ENCODE measurements around the gene EEF1A1. TPM values are rescaled to one million over a fixed set of nuclear protein-coding genes. Genes with fewer than 3 reads are reported as not detected.
"Not testable (repeated sequence)": the region's sequence is repeated elsewhere in the genome, so short reads cannot be mapped to it uniquely, and the experiment has no call there.

Gene EEF1A1
- total RNA-seq (2014; rRNA removed; shearing (Covaris generic)), result 14,252 and 14,593 TPM in 2 replicates

DNA sequence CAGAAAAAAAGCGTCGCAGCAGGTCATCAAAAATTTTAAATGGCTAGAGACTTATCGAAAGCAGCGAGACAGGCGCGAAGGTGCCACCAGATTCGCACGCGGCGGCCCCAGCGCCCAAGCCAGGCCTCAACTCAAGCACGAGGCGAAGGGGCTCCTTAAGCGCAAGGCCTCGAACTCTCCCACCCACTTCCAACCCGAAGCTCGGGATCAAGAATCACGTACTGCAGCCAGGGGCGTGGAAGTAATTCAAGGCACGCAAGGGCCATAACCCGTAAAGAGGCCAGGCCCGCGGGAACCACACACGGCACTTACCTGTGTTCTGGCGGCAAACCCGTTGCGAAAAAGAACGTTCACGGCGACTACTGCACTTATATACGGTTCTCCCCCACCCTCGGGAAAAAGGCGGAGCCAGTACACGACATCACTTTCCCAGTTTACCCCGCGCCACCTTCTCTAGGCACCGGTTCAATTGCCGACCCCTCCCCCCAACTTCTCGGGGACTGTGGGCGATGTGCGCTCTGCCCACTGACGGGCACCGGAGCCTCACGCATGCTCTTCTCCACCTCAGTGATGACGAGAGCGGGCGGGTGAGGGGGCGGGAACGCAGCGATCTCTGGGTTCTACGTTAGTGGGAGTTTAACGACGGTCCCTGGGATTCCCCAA, at the start of gene EEF1A1:
EEF1A1 (minus strand) TSS at position 345 of the 663 bp plus-strand sequence. CDS start 1,006 bp downstream, outside the sequence.
- Histone ChIP-seq H3K4me3 (peak within 1 kb of the TSS; percentile 95), H3K27ac (peak within 1 kb of the TSS; percentile 97), H3K27me3 (no peaks in the 10 kb centered on the region), H3K4me1 (peaks cover 4% of the 10 kb centered on the region; the same call in 1 of the 2 replicates), H3K36me3 (peaks cover 48% of the 10 kb centered on the region), H3K9me3 (replicated peaks) (no peaks in the 10 kb centered on the region)
- DNase-seq, result peak; percentile 99 to 100

DNA sequence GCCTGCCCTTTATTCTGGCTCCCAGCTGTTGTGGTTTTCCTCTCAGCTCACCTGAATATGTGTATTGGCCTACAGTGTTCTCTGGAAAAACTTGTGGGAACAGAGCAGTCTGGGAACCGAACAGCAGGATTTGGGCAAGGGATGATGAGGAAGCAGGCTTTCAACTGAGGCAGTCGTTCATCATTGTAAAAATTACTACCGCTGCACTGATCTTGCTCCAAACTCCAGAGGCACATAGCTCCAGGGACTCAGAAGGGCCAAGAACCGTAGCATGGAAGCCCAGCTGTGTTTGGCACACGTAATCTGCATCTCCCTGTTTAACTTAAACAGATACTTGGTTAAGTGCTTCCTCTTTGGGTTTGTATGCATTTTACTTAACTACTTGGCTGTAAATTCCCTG, 48.3 kb upstream of the EEF1A1 start:
- no peak for DNase-seq
- H3K9me3 ChIP-seq (replicated peaks), result no peaks in the 10 kb centered on the region
- H3K27me3 ChIP-seq, result no peaks in the 10 kb centered on the region
- H3K4me1 ChIP-seq, result peaks cover 15% of the 10 kb centered on the region
- H3K27ac ChIP-seq, result no peak overlapping the region
- H3K4me3 ChIP-seq, result no peak overlapping the region
- no peaks in the 10 kb centered on the region for H3K36me3 ChIP-seq

DNA sequence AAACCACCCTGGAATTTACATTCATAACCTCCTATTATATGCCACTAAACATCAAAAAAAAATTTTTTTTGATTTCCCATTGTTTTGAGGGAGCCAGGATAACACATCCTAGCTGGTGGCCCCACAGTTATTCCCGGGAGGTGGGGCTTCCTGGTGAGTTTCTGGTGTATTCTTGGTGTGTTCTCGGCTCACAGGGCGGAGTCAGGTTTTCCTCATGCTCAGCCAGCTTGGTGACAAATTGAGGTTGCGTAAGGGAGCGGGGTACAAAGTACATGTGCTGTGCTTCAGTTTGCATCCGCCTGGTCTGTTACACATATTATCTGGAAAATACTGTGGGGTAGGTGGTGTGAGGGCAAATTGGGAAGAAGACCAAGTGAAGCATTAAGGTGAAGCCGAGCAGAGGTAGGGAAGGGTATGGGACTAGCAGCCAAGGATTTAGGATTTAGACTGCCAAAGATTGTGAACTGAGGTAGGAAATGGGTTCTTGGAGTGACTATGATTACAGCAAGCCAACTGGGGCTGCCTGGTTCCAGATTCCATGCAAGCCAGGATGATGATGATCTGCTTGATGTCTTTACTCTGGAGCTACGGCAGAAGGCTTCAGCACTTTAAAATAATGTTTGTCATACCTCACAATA, 46.2 kb upstream of the EEF1A1 start:
- no peaks in the 10 kb centered on the region for H3K27me3 ChIP-seq
- no peaks in the 10 kb centered on the region for H3K9me3 ChIP-seq (replicated peaks)
- DNase-seq, result no peak
- H3K4me3 ChIP-seq, result no peak overlapping the region
- peaks cover 15% of the 10 kb centered on the region for H3K4me1 ChIP-seq
- no peak overlapping the region for H3K27ac ChIP-seq
- no peaks in the 10 kb centered on the region for H3K36me3 ChIP-seq

DNA sequence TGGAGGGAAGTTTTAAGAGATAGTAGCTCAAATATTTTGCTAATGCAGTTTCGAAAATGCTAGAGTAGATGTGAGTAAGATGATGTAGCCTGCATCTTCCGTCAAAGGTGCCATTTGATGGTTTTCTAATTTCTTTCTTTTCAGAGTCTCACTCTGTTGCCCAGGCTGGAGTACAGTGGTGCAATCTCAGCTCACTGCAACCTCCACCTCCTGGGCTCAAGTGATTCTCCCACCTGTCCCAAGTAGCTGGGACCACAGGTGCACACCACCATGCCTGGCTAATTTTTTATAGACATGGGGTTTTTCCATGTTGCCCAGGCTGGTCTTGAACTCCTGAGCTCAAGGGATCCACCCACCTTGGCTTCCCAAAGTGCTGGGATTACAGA, 45.6 kb upstream of the EEF1A1 start:
- H3K9me3 ChIP-seq (replicated peaks); H3K4me3 ChIP-seq; H3K27me3 ChIP-seq; DNase-seq; H3K36me3 ChIP-seq: not testable (repeated sequence)
- Histone ChIP-seq H3K4me1 (peaks cover 15% of the 10 kb centered on the region), H3K27ac (peak overlapping the region; percentile 16; the same call in 1 of the 2 replicates)

DNA sequence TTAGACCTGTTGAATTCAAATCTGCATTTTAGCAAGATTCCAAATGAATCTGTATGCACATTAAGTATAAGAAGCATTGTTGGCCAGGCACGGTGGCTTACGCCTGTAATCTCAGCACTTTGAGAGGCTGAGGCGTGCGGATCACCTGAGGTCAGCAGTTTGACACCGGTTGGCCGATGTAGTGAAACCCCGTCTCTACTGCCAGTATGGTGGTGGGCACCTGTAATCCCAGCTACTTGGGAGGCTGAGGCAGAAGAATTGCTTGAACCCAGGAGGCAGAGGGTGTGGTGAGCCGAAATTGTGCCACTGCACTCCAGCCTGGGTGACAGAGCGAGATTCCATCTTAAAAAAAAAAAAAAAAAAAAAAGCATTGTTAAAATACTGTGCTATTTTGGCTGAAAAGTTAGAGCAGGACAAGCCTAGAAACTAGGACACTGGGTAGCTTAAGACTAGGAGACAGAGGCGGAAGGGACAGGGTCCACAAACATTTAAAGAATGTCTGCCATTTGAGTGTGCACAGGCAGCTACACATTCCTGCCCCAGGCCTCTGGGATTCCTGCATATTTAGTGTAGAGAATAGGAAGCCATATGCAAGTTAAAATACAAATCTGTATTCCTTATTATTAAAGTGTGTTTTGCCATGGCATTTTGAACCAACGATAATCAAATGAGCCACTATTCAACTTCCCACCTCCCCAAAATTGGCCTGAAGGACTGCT, 45.1 kb upstream of the EEF1A1 start:
- Histone ChIP-seq H3K27ac (peak overlapping the region; percentile 31), H3K27me3 (no peaks in the 10 kb centered on the region), H3K9me3 (replicated peaks) (no peaks in the 10 kb centered on the region), H3K4me3 (no peak overlapping the region), H3K4me1 (peaks cover 15% of the 10 kb centered on the region), H3K36me3 (no peaks in the 10 kb centered on the region)
- peak; percentile 29 to 51 for DNase-seq

DNA sequence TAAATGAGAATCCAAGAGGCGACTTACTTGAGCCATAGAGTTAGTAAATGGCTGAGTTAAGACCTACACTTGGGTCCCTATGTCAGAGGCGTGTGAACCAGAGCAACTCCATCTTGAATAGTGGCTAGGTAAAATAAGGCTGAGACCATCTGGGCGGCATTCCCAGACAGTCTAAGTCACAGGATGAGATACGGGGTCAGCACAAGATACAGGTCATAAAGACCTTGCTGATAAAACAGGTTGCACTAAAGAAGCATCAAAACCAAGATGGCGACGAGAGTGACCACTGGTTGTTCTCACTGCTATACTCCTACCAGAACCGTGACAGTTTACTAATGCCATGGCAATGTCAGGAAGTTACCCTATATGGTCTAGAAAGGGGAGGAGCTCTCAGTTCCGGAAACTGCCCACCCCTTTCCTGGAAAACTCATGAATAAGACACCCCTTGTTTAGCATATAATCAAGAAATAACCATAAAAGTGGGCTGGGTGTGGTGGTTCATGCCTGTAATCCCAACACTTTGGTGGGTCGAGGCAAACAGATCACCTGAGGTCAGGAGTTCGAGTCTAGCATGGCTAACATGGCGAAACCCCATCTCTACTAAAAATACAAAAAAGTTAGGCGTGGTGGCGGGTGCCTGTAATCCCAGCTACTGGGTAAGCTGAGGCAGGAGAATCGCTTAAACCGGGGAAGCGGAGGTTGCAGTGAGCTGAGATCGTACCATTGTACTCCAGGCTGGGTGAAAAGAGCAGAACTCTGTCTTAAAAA, 43.9 kb upstream of the EEF1A1 start:
- Histone ChIP-seq H3K4me1 (peaks cover 15% of the 10 kb centered on the region), H3K27ac (no peak overlapping the region), H3K9me3 (replicated peaks) (no peaks in the 10 kb centered on the region), H3K36me3 (no peaks in the 10 kb centered on the region), H3K4me3 (no peak overlapping the region), H3K27me3 (no peaks in the 10 kb centered on the region)
- no peak for DNase-seq

DNA sequence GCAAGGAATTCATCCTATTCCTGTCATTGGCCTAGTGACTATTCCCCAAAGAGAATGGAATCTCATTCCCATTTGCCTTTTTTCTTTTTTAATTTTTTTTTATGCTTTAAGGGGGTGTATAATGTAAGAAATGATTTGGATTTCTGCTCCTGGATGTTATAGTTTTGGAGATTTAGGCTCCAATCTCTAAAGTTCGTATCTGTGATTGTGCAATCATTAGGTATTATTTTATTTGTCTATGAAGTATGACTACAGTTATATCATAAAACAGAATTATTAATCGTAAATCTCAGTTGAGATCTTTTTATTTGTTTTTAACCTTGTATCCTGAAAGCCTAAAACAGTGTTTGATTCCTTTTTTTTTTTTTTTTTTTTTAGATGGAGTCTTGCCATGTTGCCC, 41.7 kb upstream of the EEF1A1 start:
- Histone ChIP-seq H3K4me3 (no peak overlapping the region), H3K36me3 (no peaks in the 10 kb centered on the region), H3K9me3 (replicated peaks) (no peaks in the 10 kb centered on the region), H3K4me1 (peaks cover 15% of the 10 kb centered on the region), H3K27ac (no peak overlapping the region), H3K27me3 (no peaks in the 10 kb centered on the region)
- DNase-seq, result no peak

DNA sequence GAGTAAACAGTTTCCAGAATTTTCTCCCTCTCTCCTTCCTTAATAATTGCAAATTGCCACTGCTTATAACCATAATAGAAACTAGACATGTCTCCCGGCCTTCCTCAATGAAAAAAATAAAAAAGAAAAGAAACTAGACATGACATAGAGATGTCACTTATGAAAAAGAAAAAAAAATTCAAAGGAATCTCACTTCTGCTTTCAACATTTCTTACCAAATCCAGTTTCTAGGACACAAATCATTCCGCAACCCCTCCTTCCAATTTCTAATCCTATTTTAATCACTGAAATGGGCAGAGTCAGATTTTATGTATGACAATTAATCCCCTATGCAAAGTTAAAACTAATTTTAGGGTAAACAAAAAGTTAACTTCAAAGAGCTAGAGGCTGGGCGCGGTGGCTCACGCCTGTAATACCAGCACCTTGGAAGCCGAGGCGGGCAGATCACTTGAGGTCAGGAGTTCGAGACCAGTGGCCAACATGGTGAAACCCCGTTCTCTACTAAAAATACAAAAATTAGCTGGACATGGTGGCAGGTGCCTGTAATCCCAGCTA, 40.1 kb upstream of the EEF1A1 start:
- peaks cover 6% of the 10 kb centered on the region for H3K4me1 ChIP-seq
- DNase-seq, result no peak
- H3K36me3 ChIP-seq, result no peaks in the 10 kb centered on the region
- H3K27ac ChIP-seq, result no peak overlapping the region
- H3K9me3 ChIP-seq (replicated peaks), result no peaks in the 10 kb centered on the region
- H3K27me3 ChIP-seq, result no peaks in the 10 kb centered on the region
- H3K4me3 ChIP-seq, result no peak overlapping the region

DNA sequence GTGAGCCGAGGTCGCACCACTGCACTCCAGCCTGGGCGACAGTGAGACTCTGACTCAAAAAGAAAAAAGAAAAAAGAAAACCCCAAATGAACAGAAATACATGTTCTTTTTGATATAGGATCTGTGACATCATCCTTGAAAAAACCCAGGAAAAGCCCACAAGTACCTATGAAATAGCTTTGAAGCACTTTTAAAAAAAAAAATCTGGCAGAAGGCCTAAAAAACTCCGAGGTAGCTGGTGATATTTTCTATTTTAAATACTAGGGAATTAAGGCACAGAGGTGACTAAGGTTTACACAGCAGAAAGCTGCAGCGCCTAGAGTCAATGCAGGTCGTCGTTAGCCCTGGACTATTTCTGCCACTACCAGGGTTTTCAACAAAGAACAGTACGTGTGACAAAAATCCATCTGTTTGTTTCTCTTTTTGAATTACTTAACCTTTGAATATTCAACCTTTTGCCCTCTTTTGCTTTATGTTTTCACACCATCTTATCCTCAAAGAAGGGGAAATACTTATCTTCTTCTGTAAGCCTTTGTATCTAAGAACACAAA, 39.4 kb upstream of the EEF1A1 start:
- no peak for DNase-seq

DNA sequence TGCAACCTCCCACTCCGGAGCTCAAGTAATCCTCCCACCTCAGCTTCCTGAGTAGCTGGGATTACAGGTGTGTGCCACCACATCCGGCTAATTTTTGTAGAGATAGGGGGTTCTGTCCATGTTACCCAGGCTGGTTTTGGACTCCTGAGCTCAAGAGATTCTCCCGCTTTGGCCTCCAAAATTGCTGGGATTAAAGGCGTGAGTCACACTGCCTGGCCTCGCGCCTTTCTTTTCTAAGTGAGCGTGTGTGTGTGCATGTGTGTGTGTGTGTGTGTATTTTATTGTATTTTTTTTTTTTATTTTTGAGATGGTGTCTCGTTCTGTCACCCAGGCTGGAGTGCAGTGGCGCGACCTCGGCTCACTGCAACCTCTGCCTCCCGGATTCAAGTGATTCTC, 38.6 kb upstream of the EEF1A1 start:
- H3K27ac ChIP-seq; H3K4me1 ChIP-seq; H3K36me3 ChIP-seq; DNase-seq; H3K4me3 ChIP-seq; H3K9me3 ChIP-seq (replicated peaks); H3K27me3 ChIP-seq: not testable (repeated sequence)

More for the DNA sequence above, 39.4 kb upstream of the EEF1A1 start:
- Histone ChIP-seq H3K4me3 (no peak overlapping the region), H3K4me1 (peaks cover under 1% of the 10 kb centered on the region), H3K27ac (no peak overlapping the region), H3K36me3 (no peaks in the 10 kb centered on the region), H3K9me3 (replicated peaks) (no peaks in the 10 kb centered on the region), H3K27me3 (no peaks in the 10 kb centered on the region)

DNA sequence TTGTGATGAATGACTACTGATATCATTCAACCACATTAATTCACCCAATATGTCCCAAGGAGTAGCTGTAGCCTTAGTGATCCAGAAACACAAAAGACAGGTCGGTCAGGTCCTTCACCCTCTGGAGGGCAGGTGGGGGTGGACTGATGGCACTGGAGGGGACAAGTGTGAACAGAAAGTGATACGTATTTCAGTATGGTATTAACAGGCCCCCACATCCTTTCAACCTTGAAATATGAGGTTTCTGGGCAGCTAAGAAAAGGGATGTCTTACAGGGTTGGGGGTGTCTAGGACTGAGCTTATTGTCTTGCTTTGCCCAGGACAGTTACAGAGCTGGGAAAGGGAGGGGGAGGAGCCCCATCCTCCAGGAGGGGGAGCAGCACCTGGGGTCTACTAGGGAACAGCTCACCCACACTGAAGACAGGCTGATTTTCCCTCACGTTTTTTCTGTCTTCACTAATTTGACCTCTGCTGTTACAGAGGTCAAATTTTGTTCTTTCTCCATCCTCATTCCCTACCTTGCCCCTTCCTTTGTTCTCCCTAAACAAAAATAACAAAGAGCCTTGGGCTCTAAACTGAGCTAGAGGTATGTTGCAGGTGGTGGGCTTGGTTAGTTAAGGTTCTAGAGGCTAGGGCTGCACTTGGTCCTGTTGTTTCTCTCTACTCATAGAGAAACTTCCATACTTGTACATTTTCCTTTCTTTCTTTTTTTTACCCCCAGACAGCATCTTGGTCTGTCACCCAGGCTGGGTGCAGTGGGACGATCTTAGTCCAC, 38.0 kb upstream of the EEF1A1 start:
- Histone ChIP-seq H3K9me3 (replicated peaks) (no peaks in the 10 kb centered on the region), H3K27ac (no peak overlapping the region), H3K4me1 (no peaks in the 10 kb centered on the region), H3K4me3 (no peak overlapping the region), H3K36me3 (no peaks in the 10 kb centered on the region), H3K27me3 (no peaks in the 10 kb centered on the region)
- DNase-seq, result no peak

DNA sequence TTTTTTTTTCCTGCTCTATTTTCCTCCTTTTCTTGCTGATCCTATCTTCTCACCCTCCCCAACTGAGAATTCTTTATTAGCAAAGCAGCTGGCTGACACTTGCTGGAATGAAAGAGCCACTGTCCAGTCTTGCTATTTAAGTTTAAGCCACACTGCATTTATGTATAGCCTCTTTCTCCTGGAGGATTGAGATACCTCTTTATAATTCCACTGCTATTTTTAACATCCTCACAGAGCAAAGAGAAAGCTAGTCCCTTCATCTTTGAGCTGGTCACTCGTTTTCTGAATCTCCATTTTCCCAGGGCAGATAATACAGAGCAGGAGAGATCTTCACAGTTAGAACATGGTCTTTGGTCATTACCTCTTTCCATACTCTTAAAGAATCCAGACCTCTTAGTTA, 36.0 kb upstream of the EEF1A1 start:
- no peaks in the 10 kb centered on the region for H3K4me1 ChIP-seq
- no peaks in the 10 kb centered on the region for H3K27me3 ChIP-seq
- no peak overlapping the region for H3K27ac ChIP-seq
- H3K36me3 ChIP-seq, result no peaks in the 10 kb centered on the region
- no peaks in the 10 kb centered on the region for H3K9me3 ChIP-seq (replicated peaks)
- peak in 1 of 2 experiments; percentile 40 for DNase-seq
- no peak overlapping the region for H3K4me3 ChIP-seq

DNA sequence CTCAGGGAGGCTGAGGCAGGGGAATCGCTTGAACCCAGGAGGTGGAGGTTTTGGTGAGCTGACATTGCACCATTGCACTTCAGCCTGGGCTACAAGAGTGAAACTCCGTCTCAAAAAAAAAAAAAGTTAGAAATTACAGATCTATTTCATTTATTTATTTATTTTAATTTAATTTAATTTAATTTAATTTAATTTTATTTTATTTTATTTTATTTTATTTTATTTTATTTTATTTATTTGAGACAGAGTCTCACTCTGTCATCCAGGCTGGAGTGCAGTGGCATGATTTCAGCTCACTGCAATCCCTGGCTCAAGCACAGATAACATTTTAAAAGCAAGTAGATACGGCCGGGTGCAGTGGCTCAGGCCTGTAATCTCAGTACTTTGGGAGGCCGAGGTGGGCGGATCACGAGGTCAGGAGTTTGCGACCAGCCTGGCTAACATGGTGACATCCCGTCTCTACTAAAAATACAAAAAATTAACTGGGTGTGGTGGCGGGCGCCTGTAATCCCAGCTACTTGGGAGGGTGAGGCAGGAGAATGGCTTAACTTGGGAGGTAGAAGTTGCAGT, 34.6 kb upstream of the EEF1A1 start:
- not testable (repeated sequence) for H3K27me3 ChIP-seq; DNase-seq; H3K4me1 ChIP-seq; H3K36me3 ChIP-seq; H3K27ac ChIP-seq; H3K9me3 ChIP-seq (replicated peaks); H3K4me3 ChIP-seq

All from SJCRH30 (cell line).